COLO829 (cell line): ENCODE data around the gene ARID4B.
"Not testable (repeated sequence)": the region's sequence is repeated elsewhere in the genome, so short reads cannot be mapped to it uniquely, and the experiment has no call there.

Source experiments
- DNase-seq: peaks from one replicate; pipeline ENCODE4 v3.0.0; 2012; ENCODE audit warnings: low spot score

ARID4B gene

GRCh38 chr1:235298758-235299157 is 29.2 kb downstream of the ARID4B start:
- DNase-seq, result no peak

DNA sequence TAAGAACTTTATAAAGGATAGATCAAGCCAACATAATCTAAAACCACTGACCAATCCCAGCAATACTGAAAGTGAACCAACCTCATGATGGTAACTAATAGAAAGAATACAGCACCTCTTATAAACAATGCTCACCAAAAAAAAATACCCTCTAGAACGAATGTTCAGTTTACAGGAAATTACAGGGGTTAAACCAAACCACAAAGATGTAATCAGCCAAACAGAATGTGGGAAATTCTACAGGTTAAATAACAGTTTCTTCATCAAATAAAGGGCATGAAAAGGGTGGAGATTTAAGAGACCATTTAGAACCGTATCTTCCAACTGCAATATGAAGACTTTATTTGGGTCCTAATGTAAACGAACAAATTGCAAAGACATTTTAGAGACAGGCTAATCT is 30.4 kb downstream of the ARID4B start:
- no peak for DNase-seq

GRCh38 chr1:235296729-235297128 is 31.2 kb downstream of the ARID4B start:
- no peak for DNase-seq

GRCh38 chr1:235295902-235296350 is 32.1 kb downstream of the ARID4B start:
- DNase-seq, result no peak

DNA sequence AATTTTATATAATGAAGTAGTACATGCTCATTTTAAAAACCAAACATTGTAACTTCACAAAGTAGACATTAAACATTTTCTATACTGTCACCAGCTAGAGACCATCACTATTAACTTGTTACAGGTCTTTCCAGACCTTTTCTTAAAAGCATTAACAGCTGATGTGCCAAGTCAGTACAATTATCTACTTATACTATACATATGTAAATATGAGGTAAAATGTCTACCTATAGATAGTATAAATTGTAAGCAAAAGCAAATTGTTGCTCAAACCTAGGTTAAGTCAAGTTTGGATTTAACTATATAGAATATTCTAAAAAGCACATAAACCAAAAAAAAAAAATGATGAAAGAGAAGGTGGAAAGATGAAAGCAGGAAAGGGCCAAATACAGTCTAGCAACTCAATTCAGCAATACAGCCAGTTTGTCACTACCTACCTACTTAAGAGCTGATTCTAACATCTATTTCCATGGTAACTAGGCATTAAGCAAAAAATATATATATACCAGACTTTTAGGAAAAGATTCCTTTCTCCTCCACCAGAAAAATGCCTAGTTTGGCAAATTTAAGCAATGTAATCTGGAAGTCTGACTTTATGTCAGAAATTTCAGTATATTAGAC is 34.5 kb downstream of the ARID4B start:
- no peak for DNase-seq

DNA sequence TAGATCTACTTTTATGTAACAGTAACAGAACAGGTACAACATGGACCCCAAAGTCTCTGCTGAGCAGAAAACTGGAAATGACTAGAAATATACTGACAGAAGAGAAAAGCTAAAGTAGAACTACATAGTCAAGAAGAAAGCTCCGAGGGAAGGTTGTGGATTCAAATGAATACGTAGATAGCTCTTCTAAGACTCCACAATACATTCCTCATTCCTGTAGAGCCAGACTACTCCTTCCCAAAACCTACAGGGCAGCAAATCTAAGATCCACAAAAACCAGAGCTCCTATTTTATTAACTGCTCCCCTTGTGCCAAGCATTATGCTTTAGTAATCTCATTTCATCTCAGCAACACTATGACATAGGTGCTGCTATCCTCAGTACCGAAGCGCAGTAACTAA is 35.2 kb downstream of the ARID4B start:
- DNase-seq, result no peak

DNA sequence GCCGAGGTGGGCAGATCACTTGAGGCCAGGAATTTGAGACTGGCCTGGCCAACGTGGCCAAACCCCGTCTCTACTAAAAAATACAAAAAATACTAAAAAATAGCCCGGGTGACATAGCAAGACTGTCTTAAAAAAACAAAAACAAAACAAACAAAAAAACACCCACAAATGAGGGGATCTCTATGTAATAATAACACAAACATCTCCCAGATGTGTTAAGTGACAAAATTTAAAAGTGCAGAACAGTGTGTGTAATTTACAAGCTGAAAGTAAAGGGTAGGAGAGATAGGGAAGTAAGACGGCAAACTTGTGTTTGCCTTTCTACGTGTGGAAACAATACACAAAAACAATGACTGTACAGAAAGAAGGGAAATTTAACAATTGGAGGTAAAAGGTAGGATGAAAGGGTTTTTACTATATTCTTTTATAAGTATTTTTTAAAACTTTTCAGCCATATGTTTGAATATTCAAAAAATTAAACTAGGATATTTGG is 36.3 kb downstream of the ARID4B start:
- DNase-seq, result no peak

- DNase-seq, result no peak
These were observed 37.1 kb downstream of the ARID4B start for GRCh38 chr1:235290740-235291502.

DNA sequence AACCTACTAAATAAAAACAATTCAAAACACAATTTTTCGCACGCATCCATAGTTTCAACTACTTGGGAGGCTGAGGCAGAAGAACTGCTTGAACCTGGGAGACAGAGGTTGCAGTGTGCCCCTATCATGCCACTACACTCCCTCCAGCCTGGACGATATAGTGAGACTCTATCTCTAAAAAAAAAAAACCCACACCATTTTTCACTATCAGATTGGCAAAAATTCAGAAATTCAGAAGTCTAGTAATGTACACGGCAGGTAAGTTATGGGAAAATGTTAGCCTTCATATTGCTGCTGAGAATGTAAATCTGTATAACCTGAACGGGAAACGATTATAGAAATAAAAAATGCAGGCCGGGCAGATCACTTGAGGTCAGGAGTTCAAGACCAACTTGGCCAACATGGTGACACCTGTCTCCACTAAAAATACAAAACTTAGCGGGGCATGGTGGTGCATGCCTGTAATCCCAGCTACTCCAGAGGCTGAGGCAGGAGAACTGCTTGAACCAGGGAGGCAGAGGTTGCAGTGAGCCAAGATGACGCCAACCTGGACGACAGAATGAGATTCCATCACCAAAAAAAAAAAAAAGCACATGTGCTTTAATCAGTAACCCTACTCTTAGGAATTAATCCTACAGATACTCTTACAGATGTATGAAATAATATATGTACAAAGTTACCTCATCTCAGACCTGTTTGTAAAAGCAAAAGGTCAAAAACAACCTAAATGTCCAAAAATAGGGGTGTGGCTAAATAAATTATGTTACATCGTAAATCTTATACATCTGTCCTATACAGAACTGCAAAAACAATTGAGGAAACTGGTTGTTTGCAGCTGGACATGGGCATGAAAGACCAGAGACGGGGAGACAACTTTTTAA is 37.9 kb downstream of the ARID4B start:
- DNase-seq, result no peak

DNA sequence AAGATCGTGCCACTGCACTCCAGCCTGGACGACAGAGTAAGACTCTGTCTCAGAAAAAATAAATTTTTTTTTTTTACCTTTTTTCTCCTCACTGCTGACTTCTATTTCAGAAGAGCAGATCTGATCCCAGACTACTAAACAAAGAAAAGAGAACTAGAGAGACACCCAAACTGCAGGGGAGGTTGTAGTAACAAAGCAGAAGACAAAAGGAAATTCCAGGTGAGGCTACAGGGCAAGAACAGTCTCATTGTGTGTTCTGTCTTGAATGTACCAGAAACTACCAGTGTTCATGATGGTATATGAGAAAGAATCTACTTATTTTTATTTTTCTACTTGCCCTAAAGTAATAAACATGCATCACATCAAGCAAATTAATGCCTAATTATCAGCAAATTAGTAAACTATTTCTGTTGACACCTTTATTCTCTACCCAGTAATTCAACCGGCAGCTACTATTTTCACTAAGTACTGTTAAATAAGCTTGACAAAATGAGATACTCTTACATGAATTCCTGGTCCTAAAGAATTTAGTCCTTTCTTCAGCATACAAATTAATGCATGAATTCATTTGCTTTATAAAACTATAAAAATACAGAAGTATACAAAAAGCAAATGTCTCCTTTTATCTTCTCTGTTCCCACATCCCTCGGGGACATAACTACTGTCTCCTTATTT is 40.6 kb downstream of the ARID4B start:
- DNase-seq, result no peak

DNA sequence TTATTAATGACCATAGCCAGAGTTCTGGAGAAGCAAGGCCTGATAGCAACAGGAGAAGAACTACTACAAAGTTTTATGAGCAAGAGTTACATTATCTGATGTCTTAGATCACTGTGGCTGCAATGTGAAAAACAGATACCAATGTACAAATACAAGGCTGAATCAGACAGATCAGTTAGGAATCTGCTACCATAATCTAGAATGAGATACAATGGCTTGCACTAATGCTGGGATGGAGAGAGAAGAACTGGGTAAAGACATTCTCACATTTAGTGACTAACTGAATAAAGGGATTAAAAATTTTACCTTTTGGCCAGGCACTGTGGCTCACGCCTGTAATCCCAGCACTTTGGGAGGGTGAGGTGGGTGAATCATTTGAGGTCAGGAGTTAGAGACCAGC is 41.3 kb downstream of the ARID4B start:
- no peak for DNase-seq

GRCh38 chr1:235284231-235284769 is 43.7 kb downstream of the ARID4B start:
- no peak for DNase-seq

DNA sequence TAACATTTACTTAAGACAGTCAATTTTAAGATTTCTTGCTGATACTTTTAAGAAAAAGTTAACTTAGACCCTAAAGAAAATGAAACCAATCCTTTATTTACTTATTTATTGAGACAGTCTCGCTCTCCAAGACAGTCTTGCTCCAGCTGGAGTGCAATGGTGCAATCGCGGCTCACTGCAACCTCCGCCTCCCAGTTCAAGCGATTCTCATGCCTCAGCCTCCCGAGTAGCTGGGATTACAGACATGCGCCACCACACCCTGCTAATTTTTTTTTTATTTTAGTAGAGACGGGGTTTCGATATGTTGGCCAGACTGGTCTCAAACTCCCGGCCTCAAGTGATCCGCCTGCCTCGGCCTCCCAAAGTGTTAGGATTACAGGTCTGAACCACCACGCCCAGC is 44.3 kb downstream of the ARID4B start:
- DNase-seq, result not testable (repeated sequence)

DNA sequence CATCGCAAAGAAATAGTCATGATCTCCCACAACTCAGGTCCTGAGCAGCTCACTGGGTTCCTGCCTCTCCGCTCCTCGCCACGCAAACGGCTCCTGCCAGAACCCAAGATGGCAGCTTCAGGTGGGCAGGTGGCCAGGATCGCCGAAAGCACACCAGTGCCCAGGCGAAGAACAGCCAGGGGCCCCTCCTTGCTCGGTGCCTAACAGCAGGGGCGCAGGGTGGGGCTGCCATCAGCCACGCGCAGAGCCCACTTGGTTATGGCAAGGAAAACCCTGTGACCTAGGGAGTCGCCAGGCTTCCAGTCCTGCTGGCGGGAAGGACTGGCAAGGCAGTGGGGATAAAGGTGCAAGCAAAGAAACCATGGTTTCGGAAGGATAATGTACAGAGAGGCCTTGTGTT is 47.5 kb downstream of the ARID4B start:
- DNase-seq, result no peak

DNA sequence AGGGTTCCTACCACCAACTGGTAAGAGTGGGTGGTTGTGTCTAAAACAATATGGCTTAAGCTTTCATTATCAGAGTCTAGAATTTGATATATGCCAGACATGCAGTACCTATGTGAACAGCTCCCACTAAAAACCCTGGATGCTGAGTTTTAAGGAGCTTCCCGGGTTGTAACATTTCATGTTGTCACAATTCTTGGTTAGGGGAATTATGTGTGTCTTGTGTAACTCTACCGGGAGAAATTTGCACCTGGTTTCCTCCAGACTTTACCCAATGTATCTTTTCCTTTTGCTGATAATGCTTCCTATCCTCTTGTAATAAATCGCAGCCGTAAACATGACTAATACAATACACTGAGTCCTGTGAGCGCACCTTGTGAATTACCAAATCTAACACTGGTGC is 48.3 kb downstream of the ARID4B start:
- DNase-seq, result no peak

GRCh38 chr1:235278915-235279292 is 49.1 kb downstream of the ARID4B start:
- DNase-seq, result no peak

DNA sequence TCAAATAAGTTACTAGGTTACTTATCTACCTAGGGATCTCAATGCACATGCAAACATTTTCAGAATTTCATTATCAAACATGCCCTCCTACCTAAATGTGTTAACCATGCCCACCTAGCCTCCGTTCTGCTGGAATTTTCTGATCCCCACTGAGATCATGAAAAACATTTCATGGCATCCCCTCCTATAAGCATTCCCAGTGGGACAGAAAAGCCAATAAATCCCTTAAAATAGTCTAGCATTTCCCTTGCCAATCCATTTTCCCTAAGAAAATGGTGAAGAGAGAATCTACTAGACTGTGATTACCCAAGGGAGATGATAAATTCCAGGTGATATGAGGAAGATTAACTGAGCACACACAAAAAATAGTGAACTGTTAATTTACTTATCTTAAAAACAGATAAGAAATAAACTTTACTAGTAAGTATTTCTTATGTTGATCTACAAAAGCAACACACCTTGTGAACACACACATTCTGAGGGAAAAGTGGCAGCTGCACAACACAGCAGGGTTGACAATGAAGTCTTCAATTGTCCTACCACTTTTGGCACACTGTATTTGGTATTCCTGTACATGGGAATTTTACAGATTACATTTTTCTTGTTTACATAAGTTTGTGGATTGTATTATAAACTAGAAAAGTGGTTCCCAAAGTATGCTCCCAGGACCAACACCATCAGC is 49.6 kb downstream of the ARID4B start:
- DNase-seq, result no peak

DNA sequence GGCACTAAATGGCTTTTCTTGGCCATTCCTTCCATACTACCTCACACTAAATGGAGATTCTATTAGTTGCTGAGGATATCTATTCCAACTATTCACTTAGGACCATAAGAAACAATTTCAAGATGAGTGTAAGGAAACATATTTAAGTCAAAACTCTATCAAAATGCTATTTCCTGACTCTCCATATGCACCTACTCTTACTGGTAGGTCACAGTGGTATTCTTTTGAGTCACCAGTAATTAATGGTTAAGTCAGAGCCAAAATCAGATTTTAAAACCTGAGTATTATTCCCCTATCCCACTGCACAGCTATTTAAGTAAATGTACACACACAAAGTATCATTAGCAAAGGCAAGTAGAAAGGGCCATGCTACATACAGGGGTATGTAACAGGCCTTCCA is 50.3 kb downstream of the ARID4B start:
- DNase-seq, result no peak

DNA sequence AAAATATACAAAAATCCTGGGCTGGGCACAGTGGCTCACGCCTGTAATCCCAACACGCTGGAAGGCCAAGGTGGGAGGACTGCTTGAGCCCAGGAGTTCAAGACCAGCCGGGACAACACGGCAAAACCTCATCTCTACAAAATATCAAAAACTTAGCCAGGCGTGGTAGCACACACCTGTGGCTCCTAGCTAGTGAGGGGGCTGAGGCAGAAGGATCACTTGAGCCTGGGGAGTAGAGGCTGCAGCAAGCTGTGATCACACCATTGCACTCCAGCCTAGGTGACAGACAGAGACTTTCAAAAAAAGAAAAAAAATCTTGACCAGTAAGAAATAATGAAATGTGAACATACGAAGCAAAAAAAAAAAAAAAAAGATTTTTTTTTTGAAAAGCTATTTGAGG is 52.1 kb downstream of the ARID4B start:
- no peak for DNase-seq

DNA sequence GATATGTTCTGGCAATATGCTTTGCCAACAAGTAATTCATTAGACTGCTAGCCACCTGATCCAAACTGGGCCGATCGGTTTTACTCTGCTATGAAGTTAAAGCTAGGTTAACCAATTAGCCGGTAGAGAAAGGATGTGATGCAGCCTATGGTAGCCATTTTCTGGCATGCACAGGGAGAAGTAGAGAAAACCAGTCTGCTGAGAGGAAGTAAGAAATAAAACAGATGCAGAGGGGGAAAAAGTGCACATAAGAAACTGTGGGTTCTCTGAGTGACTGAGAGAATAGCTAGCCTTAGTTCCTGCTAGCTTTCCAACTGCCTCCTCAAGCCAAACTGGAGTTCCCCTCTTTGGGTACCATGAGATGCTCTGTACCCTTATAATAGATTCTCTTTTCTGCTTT is 52.8 kb downstream of the ARID4B start:
- no peak for DNase-seq

- DNase-seq, result no peak
These were observed 55.1 kb downstream of the ARID4B start for GRCh38 chr1:235272851-235273250.
